ENCODE data around the gene SCYGR5.

The SCYGR5 gene

GRCh38 chr2:227674485-227674884, 7.9 kb downstream of the SCYGR5 start:
- no peak for DNase-seq

GRCh38 chr2:227677928-227678327, 11.3 kb downstream of the SCYGR5 start:
- DNase-seq, result no peak

GRCh38 chr2:227684258-227684657, 17.7 kb downstream of the SCYGR5 start:
- DNase-seq, result no peak

GRCh38 chr2:227687189-227687588, 20.6 kb downstream of the SCYGR5 start:
- no peak for DNase-seq

GRCh38 chr2:227696990-227697679, 30.5 kb downstream of the SCYGR5 start:
- DNase-seq, result no peak

GRCh38 chr2:227701556-227701955, 35.0 kb downstream of the SCYGR5 start:
- no peak for DNase-seq

GRCh38 chr2:227703280-227703732, 36.7 kb downstream of the SCYGR5 start:
- no peak for DNase-seq

- DNase-seq, result no peak
These were observed 37.4 kb downstream of the SCYGR5 start for GRCh38 chr2:227703961-227704360.

- DNase-seq, result no peak
These were observed 40.3 kb downstream of the SCYGR5 start for GRCh38 chr2:227706859-227707258.

- no peak for DNase-seq
These were observed 40.8 kb downstream of the SCYGR5 start for GRCh38 chr2:227707390-227707789.

- no peak for DNase-seq
These were observed 44.4 kb downstream of the SCYGR5 start for GRCh38 chr2:227710986-227711385.

- no peak for DNase-seq
These were observed 46.7 kb downstream of the SCYGR5 start for GRCh38 chr2:227713291-227713690.

GRCh38 chr2:227716501-227716900, 49.9 kb downstream of the SCYGR5 start:
- DNase-seq, result no peak
